Measurements from ENCODE around the gene NME7.

DNA sequence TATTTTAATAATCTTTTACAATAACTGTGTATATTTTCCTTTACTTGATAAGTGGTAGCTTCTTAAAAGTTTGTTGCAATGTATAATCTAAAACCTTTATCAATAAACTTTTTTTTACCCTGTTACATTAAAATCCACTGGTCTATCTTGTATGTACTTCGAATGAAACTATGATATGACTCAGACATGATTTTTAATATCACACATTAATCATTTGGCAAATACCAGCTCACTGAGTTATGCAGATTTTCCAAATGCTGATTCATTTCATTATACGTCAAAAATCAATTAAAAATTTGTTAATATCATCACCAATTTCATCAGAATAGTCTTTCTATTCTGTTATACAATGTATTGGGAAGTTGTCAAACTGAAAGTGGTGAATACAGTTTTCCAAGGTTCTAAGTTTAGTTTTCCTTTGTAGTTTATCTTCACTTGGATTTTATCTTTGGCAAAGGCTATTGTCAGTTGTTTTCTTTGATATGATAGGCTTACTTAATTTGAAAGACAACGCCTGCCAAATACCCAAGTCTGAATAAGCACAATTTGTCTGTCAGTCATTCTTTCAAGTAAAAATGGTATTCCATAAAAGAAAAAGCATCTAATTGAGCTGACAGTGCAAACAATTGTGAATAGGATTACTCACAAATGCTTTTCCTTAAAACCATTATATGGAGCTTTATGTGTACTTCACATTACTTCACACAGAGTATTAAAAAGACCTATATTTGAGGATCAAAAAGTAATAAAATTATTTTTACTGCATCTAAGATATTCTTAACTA, 127.0 kb downstream of the NME7 start:
- TF ChIP-seq, protein P1, sequence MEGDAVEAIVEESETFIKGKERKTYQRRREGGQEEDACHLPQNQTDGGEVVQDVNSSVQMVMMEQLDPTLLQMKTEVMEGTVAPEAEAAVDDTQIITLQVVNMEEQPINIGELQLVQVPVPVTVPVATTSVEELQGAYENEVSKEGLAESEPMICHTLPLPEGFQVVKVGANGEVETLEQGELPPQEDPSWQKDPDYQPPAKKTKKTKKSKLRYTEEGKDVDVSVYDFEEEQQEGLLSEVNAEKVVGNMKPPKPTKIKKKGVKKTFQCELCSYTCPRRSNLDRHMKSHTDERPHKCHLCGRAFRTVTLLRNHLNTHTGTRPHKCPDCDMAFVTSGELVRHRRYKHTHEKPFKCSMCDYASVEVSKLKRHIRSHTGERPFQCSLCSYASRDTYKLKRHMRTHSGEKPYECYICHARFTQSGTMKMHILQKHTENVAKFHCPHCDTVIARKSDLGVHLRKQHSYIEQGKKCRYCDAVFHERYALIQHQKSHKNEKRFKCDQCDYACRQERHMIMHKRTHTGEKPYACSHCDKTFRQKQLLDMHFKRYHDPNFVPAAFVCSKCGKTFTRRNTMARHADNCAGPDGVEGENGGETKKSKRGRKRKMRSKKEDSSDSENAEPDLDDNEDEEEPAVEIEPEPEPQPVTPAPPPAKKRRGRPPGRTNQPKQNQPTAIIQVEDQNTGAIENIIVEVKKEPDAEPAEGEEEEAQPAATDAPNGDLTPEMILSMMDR (IDR thresholded peaks at IDR 0.05) = no peak
- TF ChIP-seq ELF1 (IDR thresholded peaks at IDR 0.05) (no peak), SMC3 (IDR thresholded peaks at IDR 0.05; ENCODE audit: low read depth, low read length) (no peak), TCF12 (IDR thresholded peaks at IDR 0.05) (0 out of 2 replicates have a peak, but pooled peaks have one; percentile 10), EZH2phosphoT487 (IDR thresholded peaks at IDR 0.05; ENCODE audit: borderline replicate concordance, low read depth) (no peak), POLR2AphosphoS5 (IDR thresholded peaks at IDR 0.05; ENCODE audit: low read depth, low read length) (no peak), YY1 (IDR thresholded peaks at IDR 0.05; ENCODE audit: low read depth) (no peak), SIN3A (IDR thresholded peaks at IDR 0.05; ENCODE audit: borderline replicate concordance, low read depth, low read length) (no peak), CHD2 (IDR thresholded peaks at IDR 0.05; ENCODE audit: low read length, partially characterized antibody) (no peak), EP300 (IDR thresholded peaks at IDR 0.05; ENCODE audit: borderline replicate concordance in 1 of 2, low read depth in 1 of 2, low read length in 1 of 2) (0 out of 4 replicates have a peak, but pooled peaks of 1 of the 2 experiments have one; percentile 14), FOXJ3 (CRISPR knock-in tag; IDR thresholded peaks at IDR 0.05) (no peak)
- TF ChIP-seq, protein P2, sequence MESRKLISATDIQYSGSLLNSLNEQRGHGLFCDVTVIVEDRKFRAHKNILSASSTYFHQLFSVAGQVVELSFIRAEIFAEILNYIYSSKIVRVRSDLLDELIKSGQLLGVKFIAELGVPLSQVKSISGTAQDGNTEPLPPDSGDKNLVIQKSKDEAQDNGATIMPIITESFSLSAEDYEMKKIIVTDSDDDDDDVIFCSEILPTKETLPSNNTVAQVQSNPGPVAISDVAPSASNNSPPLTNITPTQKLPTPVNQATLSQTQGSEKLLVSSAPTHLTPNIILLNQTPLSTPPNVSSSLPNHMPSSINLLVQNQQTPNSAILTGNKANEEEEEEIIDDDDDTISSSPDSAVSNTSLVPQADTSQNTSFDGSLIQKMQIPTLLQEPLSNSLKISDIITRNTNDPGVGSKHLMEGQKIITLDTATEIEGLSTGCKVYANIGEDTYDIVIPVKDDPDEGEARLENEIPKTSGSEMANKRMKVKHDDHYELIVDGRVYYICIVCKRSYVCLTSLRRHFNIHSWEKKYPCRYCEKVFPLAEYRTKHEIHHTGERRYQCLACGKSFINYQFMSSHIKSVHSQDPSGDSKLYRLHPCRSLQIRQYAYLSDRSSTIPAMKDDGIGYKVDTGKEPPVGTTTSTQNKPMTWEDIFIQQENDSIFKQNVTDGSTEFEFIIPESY (IDR thresholded peaks at IDR 0.05; ENCODE audit: borderline replicate concordance, low read depth) = no peak
- TF ChIP-seq, protein P3, sequence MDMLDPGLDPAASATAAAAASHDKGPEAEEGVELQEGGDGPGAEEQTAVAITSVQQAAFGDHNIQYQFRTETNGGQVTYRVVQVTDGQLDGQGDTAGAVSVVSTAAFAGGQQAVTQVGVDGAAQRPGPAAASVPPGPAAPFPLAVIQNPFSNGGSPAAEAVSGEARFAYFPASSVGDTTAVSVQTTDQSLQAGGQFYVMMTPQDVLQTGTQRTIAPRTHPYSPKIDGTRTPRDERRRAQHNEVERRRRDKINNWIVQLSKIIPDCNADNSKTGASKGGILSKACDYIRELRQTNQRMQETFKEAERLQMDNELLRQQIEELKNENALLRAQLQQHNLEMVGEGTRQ (IDR thresholded peaks at IDR 0.05; ENCODE audit: borderline replicate concordance, low read depth, low read length) = no peak
- TF ChIP-seq, protein P4, sequence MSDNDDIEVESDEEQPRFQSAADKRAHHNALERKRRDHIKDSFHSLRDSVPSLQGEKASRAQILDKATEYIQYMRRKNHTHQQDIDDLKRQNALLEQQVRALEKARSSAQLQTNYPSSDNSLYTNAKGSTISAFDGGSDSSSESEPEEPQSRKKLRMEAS (IDR thresholded peaks at IDR 0.05; ENCODE audit: low read depth) = no peak

Measured in SK-N-SH (cell line).